GM19328 (cell line): Measurements from ENCODE around the gene CAPN12.

Source experiments
- ATAC-seq: cut with Tn5 transposase; IDR thresholded peaks from one replicate; pipeline ENCODE4 v1.9.1; 2021; ENCODE audit warnings: mild to moderate bottlenecking, moderate library complexity; ENCODE audit not compliant: unreplicated experiment

Gene CAPN12

DNA sequence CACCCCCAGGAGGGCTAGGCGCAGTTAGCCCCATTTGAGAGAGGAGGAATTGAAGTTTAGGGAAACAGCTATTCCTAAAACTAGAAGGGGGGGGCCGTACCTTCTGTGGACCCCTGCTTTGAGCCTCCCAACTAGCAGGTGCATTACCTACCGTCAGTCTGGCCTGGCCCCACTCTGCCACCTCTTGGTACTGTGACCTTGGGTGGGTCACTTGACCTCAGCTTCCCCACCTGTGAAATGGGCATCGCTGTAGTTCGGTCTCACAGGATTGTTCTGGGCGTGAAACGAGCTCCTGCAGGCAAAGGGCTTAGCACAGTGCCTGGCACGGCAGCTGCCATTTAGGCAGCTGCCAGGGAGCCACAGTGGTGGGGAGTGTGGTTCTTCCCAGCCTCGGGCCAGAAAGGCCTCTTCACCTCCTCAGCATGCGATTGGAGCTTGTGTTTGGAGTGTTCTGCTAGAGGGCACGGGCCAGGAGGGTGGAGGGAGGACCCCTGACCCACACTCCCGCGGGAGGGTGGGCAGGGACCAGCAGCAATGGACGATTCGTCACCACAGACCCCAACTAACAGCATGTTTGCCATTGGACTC lies 32.0 kb downstream of the CAPN12 start:
- no peak for ATAC-seq

DNA sequence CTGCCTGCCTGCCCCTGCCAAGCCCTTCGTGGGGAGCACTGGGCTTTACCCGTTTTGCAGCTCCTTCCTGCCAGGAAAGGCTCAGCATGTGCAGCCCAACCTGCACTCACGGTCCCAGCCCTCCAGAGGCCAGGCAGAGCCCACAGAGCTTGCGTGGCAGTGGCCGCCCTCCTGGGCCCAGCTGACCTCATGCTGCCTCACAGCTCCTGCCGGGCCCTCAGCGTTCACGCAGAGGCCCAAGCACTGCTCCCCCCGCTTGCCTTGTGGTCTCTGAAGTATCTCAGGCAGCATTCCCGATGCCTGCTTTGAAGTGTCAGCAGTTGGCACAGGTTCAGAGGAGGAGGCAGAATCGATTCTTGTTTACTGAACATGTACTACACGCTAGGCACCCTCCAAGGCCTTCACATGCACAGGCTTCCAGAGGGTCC lies 32.5 kb downstream of the CAPN12 start:
- ATAC-seq: no peak

DNA sequence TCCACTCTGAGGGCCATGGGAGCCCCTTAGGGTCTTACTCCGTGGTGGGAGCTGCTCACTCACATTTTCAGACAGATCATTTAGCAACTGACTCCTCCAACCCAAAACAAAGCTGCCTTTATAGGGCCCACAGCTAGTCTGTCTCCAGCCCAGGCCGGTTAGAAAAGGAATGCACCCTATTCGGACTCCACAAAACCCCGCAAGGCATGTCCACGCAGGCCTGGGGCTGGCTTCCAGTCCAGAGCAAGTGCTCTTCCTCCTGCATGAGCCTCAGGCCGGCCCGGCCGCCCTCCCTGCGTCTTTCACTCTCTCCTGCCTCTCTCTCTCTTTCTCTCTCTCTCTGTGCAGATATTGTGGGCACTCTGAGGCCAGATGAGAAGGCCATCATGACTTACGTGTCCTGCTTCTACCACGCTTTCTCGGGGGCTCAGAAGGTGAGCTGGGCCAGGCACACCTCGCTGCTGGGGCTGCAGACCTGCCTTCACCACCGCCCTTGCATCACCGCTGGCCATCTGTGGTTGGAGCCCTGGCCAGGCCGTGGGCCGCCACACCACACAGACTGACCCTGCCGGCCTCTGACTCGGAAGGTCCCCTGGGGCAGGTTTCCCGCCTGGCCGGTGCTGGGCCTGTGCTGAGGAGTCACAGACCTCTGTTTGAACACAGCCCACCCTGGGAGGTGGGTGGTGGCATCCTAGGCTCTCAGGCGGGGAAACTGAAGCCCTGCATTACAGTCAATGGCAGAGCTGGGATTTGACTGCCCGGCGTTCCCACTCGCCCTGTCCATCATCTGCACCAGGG lies 33.1 kb downstream of the CAPN12 start:
- no peak for ATAC-seq

DNA sequence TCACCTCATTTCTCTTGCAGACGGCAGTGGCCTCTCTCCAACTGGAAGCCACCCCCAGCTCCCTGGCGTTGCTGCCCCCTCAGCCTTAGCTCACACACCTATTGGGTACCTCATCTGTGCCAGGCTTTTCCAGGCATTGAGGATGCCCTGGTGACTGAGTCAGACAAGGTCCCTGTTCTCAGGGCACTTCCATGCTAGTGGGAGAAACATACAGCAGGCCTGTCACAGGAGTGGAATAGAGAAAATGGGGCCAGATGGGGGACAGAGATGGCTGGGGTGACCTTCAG lies 33.9 kb downstream of the CAPN12 start:
- no peak for ATAC-seq

DNA sequence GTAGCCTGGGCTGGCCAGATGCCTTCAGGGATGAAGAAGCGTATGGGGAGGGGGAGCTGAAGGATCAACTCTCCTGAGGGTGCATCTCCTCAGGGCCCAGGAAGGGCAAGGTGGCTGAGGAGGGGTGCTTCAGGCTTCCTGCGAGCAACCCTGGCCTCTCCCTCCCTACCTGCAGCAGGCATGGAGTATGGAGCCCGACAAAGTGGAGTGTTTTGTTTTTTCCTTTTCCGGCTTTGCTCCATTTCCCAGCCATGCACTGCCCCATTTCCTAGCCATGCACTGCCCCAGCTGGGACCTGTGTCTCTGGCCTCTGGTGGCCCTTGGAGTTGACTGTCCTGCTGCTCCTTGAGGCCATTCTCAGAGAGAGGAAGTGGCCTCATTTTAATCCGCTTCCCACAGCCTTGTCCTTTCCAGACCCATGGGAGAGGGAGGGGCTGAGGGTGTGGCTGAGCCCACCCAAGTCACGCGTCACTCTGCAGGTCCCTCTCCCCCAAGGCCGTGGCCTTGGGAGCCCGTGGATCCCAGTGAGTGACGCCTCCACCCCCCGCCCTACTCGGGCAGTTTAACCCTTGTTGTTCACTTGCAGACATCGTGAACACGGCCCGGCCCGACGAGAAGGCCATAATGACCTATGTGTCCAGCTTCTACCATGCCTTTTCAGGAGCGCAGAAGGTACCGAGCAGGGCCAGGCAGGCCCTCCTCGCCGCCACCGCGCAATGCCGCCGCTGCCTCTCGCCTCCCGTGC lies 34.4 kb downstream of the CAPN12 start:
- ATAC-seq: no peak

DNA sequence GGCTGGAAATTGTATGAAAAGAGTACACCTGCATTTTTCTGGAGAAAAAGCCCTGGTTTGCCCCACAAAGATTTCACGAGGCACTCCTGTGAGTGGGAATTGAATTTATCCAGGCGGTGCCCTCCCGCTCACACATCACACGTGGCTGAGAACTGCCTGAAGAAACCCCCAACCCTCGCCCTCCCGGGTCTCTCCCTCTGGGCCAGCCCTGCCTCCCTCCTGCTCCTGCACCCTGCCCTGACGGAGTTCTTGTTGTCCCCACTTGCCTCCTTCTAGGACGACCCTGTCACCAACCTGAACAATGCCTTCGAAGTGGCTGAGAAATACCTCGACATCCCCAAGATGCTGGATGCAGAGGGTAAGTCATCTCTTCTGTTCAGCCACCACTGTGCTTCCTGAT lies 35.2 kb downstream of the CAPN12 start:
- no peak for ATAC-seq

DNA sequence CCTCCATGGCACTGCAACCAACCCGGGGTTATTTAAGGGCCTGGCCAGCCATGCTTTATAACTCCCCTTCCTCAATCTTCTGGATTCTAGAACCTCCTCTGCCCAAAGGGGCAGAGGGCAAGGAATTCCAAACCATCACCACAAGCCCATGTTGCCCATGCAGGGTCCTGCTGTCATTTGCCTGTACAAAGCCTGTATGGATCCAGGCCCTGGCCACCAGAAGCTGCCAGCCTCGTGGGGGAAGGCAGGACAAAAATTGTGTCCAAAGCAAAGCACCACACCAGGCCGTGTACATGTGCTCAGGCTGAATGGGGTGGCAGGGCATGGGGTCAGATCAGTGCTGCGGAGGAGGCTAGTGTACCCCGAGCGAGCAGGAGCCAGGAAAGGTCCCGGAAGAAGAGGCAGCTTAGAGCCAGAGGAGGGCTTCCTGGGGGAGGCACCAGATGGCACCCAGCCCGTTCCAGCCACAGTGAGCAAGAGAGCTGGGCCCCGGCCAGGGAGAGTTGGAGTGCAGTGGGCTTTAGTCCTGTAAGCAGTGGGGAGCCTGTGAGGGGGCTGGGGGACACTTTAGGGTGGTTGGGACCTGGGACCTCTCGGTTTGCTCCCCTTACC lies 35.8 kb downstream of the CAPN12 start:
- no peak for ATAC-seq

DNA sequence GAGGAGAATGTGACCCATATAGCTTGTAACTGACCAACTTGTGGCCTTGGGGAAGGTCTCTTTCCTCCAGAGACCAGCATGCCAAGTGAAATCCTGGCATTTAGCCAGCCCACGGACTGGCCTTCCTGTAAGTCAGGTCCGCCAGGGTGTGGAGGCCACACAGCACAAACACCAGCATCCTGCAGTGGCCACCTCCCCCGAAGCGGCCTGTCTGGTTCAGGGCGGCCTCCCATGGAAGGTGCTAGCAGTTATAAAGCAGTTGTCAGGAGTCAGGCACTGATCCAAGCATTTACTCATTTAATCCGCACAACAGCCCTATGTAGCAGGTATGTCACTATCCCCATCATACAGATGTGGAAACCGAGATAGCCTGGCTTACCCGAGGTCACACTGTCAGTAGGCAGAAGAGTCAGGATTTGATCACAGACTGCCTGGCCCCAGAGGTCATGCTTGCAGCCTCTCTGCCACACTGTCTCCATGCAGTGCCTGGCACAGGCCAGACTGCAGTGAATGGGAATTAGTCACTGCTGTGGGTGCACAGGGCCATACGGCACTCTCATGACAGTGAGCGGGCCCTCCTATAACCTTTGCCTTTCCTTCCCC lies 36.7 kb downstream of the CAPN12 start:
- no peak for ATAC-seq

DNA sequence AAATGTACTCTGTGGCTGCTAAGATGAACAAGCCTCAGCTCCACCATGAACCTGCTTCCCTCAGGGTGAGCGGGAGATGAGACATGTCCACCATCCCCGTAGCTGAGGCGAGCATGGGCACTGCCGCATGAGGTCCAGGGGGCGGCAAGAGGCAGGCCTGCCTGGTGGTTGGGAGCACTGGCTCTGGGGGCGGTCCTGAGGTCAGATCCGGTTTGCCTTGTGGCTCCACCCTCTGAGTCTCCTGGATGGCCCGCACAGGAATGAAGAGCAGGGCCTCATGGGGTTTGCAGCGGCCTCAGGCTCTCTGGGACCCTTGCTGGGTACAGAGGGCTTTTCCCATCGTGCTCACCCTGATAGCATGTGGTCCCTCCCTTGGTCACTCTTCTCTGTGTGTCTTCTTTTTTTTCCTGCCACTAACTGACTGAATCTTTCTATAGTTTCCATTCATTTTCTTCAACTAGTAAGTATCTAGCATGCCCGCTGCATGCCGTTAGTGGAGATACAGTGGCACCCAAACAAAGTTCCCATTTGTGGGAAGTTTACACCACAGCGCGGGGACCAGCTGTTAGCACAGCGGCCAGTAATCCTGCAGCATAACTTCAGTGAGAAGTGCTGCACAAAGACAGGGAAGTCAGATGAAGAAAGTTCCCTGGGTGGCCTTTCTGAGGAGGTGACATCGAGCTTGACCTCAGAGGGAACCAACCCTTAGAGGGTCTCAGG lies 37.3 kb downstream of the CAPN12 start:
- no peak for ATAC-seq

DNA sequence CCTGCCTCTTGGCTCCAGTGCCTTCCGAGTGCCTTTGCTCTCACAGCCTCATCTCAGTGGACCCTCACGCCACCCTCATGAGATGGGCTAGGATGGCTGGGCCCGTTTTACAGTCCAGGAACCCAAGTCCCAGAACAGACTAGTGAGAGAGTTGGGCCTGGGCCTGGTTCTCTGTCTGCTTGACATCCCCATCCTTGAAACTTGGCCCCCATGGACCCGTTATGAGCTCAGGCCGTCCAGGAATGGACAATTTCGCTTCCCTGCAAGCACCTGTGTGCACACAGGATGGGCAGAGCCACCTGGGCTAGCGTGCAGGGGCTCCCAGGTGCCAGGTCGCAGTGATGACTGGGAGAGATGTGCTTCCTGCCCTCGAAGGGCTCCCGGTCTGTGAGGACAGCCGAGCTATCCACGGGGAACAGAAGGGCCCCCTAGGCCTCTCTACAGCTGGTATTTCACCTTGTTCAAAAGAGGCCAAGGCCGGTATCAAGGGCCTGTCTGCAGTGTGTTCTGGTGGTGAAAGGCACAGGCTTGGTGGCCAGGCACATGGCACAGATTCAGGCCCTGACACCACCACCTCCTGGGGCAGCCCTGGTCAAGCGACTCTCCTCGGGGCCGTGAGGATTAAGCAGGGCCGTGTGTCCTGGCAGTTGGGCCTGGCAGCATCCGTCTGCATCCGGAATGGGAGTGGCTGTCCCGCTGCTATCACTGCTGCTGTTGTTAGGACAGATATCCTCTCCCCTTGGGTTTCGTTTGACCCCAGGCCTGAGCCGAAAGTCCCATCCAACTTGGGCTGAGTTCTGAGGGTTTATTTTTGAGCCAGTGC lies 38.9 kb downstream of the CAPN12 start:
- no peak for ATAC-seq

DNA sequence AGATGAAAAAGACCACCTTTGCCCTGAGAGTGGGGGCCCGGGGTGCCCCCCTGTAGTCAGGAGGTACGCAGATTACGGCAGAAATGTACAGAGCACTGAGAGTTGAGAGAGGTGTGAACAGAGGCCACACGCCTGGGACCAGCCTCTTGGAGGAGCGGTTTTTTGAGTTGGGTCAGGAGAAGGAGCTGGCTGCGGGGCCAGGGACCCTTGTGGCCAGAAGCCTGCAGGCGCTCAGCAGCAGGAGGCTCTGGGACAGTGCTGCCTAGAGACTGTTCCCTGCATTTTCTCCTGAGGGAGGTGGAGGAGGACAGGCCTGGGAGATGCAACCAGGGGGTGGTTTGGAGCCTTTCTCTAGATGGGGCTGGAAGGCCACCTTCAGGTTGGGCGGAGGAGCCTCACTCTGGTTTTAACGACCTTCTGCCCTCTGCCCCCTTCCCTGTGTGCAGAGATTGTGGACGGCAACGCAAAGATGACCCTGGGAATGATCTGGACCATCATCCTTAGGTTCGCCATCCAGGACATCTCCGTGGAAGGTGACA lies 39.7 kb downstream of the CAPN12 start:
- ATAC-seq: no peak

DNA sequence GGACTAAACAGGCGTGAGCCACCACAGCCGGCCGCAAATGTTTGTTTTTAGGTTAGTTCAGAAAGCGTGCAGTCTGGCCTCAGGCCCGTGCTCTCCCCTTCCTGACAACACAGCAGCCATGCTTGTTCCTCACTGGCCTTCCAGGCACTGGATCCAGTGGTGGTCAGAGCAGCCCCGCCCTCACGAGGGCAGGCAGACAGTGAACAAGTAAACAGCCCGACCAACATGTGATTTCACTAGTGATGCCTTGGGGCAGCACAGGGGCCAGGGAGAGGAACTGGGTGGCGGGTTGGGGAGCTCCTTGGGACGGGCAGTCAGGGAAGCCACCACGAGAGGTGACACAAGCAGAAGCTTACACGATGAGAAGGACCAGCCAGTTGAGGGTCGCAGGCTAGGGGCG lies 40.8 kb downstream of the CAPN12 start:
- no peak for ATAC-seq

DNA sequence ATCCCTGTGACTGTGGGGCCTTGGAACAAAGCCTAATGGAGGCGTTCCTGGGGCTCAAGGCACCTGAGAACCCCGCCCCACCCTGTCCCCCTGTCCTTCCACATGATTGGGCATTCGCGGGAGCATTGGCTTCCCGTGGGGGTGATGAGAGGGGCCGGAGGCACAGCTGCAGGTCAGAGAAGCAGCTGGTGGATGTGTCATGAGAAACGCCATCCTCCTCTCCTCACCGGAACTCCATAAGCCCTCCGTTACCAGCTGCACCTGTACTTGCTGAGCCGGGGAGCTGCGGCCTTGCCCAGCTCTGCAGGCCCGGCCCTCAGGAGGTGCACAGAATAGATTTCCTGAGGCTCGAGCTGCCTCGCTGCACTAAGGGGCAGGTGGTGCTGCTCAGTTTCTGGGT lies 42.0 kb downstream of the CAPN12 start:
- ATAC-seq: no peak

DNA sequence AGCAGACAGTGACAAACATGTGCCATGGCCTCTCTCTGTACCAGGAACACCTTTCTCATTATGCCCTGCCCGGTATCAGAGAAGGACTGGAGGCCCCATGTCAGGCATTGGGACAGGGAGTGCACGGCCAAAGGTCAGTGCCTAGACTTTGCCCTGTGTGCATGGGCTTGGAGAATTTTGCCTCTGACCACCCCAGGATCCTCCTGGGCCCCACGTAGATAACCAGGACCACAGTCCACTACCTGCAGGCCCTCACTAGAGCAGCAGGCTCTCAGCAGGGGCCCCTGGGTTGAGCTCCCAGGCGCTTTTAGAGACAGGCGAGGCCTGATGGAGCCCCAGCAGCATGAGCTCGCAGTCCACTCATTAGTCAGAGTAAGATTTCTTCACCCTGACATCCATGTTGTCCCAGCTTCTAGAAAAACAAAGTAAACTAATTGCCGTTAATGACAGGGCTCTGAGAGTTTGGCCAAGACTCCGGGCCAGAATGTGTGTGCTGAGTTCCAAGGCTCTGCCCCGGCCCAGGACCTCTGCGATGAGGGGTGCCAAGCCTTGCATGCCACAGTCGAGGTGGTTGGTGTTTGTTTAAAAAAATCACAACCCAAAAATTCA lies 42.7 kb downstream of the CAPN12 start:
- no peak for ATAC-seq

DNA sequence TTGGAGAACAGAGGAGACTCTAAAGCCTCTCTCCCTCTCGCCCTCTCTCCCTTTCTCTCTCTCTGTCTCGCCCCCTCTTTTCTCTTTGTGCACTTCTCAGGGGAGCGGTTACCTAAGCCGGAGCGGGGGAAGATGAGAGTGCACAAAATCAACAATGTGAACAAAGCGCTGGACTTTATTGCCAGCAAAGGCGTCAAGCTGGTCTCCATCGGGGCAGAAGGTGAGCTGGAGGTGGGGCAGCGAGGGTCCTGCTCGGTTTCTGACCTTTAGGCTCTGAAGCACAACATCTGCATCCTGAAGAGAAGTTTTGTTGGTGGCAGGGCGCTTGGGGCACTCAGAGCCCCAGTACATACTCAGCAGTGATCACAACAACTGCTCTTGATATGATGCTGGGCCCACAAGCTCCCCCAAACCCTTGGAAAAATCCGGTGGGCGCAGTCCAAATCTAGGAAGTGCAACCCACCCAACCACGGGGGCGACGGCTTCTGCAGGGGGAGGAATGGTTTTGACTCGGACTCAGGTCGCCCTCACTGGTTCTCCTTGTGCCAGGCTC lies 43.3 kb downstream of the CAPN12 start:
- no peak for ATAC-seq

DNA sequence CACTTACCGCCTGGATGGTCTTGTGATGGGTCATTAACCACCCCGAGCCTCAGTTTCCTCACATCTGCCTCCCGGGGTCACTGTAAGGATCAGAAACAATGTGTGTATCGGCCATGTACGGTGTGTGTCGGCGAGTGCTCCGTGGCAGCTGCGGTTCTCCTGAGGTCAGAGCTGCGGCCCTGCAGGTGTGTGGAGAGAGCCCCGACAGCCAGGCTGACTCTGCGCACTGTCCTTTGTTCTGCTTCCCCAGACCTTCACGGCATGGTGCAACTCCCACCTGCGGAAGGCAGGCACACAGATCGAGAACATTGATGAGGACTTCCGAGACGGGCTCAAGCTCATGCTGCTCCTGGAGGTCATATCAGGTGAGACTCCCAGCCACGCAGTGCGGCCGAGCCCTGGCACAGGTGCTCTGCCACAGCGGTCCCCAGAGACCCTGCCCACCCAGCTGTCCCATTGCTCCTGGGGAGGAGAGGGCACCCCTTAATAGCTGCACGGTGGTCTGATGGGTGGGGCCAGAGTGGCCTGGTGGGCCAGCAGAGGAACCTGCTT lies 43.8 kb downstream of the CAPN12 start:
- no peak for ATAC-seq

DNA sequence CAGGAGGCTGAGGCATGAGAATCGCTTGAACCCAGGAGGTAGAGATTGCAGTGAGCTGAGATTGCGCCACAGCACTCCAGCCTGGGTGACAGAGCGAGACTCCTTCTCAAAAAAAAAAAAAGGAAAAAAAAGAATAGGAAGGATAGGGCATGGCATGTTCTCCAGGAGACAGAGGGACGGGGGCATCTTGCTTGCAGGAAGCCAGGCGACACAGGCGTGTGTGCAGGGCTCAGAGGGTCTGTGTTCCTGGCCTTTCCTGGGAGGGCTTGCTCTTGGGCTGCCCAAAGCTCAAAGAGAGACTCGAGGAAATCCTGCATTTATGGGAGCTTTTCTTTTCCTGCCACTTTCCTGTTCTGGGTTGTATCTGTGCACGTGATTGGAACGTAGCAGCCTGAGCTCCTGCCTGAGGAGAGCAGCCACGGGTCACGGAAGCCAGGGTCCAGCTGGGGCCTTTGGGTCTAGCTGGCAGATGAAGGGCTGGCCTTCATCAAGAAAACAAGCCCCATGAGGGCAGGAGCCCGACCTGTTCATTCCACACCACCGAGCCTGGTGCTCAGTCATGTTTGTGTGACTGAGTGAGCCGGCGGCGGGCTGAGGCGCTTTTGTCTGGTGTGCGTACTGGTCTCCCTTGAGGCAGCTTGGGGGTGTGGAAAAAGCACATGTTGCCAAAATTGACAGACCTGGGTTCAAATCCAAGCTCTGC lies 44.5 kb downstream of the CAPN12 start:
- no peak for ATAC-seq

DNA sequence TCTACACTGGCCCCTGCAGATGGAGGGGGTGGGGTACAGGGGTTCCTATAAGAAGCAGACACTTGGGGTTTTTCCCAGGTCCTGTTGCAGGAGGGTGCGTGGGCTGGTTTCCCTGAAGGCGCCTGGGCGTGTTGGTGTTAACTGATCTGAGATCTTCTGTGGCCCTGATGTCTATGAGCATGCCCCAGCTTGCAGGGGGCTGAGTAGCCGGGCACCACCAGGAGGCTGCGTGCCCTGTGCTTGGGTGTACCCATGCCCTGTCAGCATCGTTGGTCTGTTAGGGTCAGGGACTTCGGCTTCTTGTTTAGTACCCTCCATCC lies 45.3 kb downstream of the CAPN12 start:
- ATAC-seq: no peak
